Astrocyte (in vitro differentiated cells and primary cell): ENCODE measurements around the gene ZDHHC20. TPM values are rescaled to one million over a fixed set of nuclear protein-coding genes. Genes with fewer than 3 reads are reported as not detected.

Experiments used
- DNase-seq: peaks from one replicate; pipeline ENCODE4 v3.0.0-alpha.2; 2010; ENCODE audit warnings: low read depth
- FAIRE-seq: peaks from 2 replicates; lab custom pipeline; 2011; peaks lifted over from hg19 to GRCh38; lab: Jason Lieb, UNC
- H2AFZ ChIP-seq: 2 replicates; pipeline ENCODE4 v1.6.0; 2012; ENCODE audit warnings: low read depth, low read length, inconsistent platforms
- H3K27ac ChIP-seq: 2 replicates; pipeline ENCODE4 v1.5.1; 2011; ENCODE audit warnings: low read depth, low read length, inconsistent platforms
- H3K27me3 ChIP-seq: 2 replicates; pipeline ENCODE4 v1.6.0; 2011; ENCODE audit warnings: low read length, inconsistent platforms; ENCODE audit not compliant: insufficient read depth
- H3K36me3 ChIP-seq: 2 replicates; pipeline ENCODE4 v1.5.1; 2011; ENCODE audit warnings: low read length, inconsistent platforms; ENCODE audit not compliant: insufficient read depth
- H3K4me1 ChIP-seq: 2 replicates; pipeline ENCODE4 v1.5.1; 2011; ENCODE audit warnings: low read length, inconsistent platforms; ENCODE audit not compliant: insufficient read depth
- H3K4me2 ChIP-seq: 2 replicates; pipeline ENCODE4 v1.6.0; 2012; ENCODE audit warnings: low read length, inconsistent platforms
- H3K4me3 ChIP-seq: 2 replicates; pipeline ENCODE4 v1.5.1; 2011; ENCODE audit warnings: low read depth, mild to moderate bottlenecking, low read length, inconsistent platforms; ENCODE audit not compliant: insufficient read depth
- H3K79me2 ChIP-seq: 2 replicates; pipeline ENCODE4 v1.6.0; 2012; ENCODE audit warnings: mild to moderate bottlenecking, low read length, inconsistent platforms; ENCODE audit not compliant: insufficient read depth
- H3K9ac ChIP-seq: 2 replicates; pipeline ENCODE4 v1.6.0; 2012; ENCODE audit warnings: mild to moderate bottlenecking, low read length, inconsistent platforms
- H3K9me3 ChIP-seq: 2 replicates; pipeline ENCODE4 v1.5.1; 2012; ENCODE audit warnings: low read depth, mild to moderate bottlenecking, low read length, inconsistent platforms; ENCODE audit not compliant: insufficient read depth
- H4K20me1 ChIP-seq: 2 replicates; pipeline ENCODE4 v1.6.0; 2012; ENCODE audit warnings: low read length, inconsistent platforms; ENCODE audit not compliant: insufficient read depth
- H3K27ac Mint-ChIP-seq: one replicate; pipeline ENCODE4 v1.8.0; 2021; ENCODE audit warnings: mild to moderate bottlenecking, mixed read lengths; ENCODE audit not compliant: unreplicated experiment
- H3K27me3 Mint-ChIP-seq: one replicate; pipeline ENCODE4 v1.8.0; 2021; ENCODE audit warnings: low read depth, mixed read lengths; ENCODE audit not compliant: unreplicated experiment
- H3K36me3 Mint-ChIP-seq: one replicate; pipeline ENCODE4 v1.8.0; 2021; ENCODE audit warnings: low read depth, mixed read lengths; ENCODE audit not compliant: unreplicated experiment
- H3K4me1 Mint-ChIP-seq: one replicate; pipeline ENCODE4 v1.8.0; 2021; ENCODE audit warnings: low read depth, mixed read lengths; ENCODE audit not compliant: unreplicated experiment
- H3K4me3 Mint-ChIP-seq: one replicate; pipeline ENCODE4 v1.8.0; 2021; ENCODE audit warnings: mild to moderate bottlenecking, moderate library complexity, mixed read lengths; ENCODE audit not compliant: unreplicated experiment
- H3K9me3 Mint-ChIP-seq: one replicate; pipeline ENCODE4 v1.8.0; 2021; ENCODE audit warnings: mild to moderate bottlenecking, mixed read lengths; ENCODE audit not compliant: unreplicated experiment
- CTCF ChIP-seq: IDR thresholded peaks from 2 replicates; pipeline ENCODE4 v1.5.1; 2011; ENCODE audit warnings: low read depth, mild to moderate bottlenecking, inconsistent platforms, low read length, moderate library complexity; ENCODE audit not compliant: insufficient read depth
- EZH2 ChIP-seq: IDR thresholded peaks from 2 replicates; pipeline ENCODE4 v1.6.1; 2012; ENCODE audit warnings: mild to moderate bottlenecking, low read length, inconsistent platforms; ENCODE audit not compliant: insufficient read depth
- total RNA-seq: library from RNA; stranded (reverse); gene quantifications from 2 replicates; pipeline ENCODE4 v1.2.1, GENCODE V29; 2021

The ZDHHC20 gene
- total RNA-seq, 1 donor from 2014 or later = 64.3 TPM

GRCh38 chr13:21466527-21466926, 7.4 kb upstream of the ZDHHC20 start:
- Mint-ChIP-seq H3K27me3 (no peaks in the 10 kb centered on the region), H3K27ac (no peak overlapping the region), H3K4me3 (no peak overlapping the region), H3K36me3 (no peaks in the 10 kb centered on the region), H3K4me1 (no peaks in the 10 kb centered on the region), H3K9me3 (peaks cover 6% of the 10 kb centered on the region)
- TF ChIP-seq EZH2 (no peak), CTCF (no peak)
- FAIRE-seq = no peak
- Histone ChIP-seq H3K27me3 (no peaks in the 10 kb centered on the region), H2AFZ (no peak overlapping the region), H3K27ac (no peak overlapping the region), H3K4me2 (no peak overlapping the region), H3K4me1 (no peaks in the 10 kb centered on the region), H3K9ac (no peak overlapping the region), H3K36me3 (no peaks in the 10 kb centered on the region), H4K20me1 (no peaks in the 10 kb centered on the region), H3K9me3 (no peaks in the 10 kb centered on the region), H3K4me3 (no peak overlapping the region), H3K79me2 (no peaks in the 10 kb centered on the region)
- DNase-seq = no peak

GRCh38 chr13:21465710-21466160, 6.6 kb upstream of the ZDHHC20 start:
- no peak overlapping the region for H2AFZ ChIP-seq
- peak overlapping the region; percentile 6 for H3K27ac Mint-ChIP-seq
- no peak for FAIRE-seq

More at GRCh38 chr13:21465710-21466160, 6.6 kb upstream of the ZDHHC20 start:
- no peak overlapping the region for H3K4me3 ChIP-seq
- no peaks in the 10 kb centered on the region for H3K36me3 ChIP-seq
- Mint-ChIP-seq H3K36me3 (no peaks in the 10 kb centered on the region), H3K4me1 (no peaks in the 10 kb centered on the region), H3K4me3 (no peak overlapping the region), H3K27me3 (no peaks in the 10 kb centered on the region), H3K9me3 (peaks cover 5% of the 10 kb centered on the region)
- H3K4me1 ChIP-seq = no peaks in the 10 kb centered on the region
- H3K27ac ChIP-seq = no peak overlapping the region
- H3K9ac ChIP-seq = no peak overlapping the region
- H3K4me2 ChIP-seq = no peak overlapping the region
- no peaks in the 10 kb centered on the region for H3K9me3 ChIP-seq
- DNase-seq = no peak
- TF ChIP-seq EZH2 (no peak), CTCF (no peak)
- H4K20me1 ChIP-seq = no peaks in the 10 kb centered on the region
- no peaks in the 10 kb centered on the region for H3K27me3 ChIP-seq
- H3K79me2 ChIP-seq = no peaks in the 10 kb centered on the region
